SU-DHL-6 (cell line): ENCODE measurements around the gene DNAH17.

Source experiments
- EZH2phosphoT487 ChIP-seq: fragments of 200-600 bp; sonication (generic), shearing (Covaris generic); conservative IDR thresholded peaks from 2 replicates; pipeline ENCODE4 v1.6.1; 2018; ENCODE audit warnings: mild to moderate bottlenecking, antibody characterized with exemption, low read length, moderate library complexity, mixed read lengths
- TF ChIP-seq, protein P1 (sequence below): fragments of 200-600 bp; sonication (generic); IDR thresholded peaks from one replicate; pipeline ENCODE4 v1.5.1; 2017; ENCODE audit warnings: antibody characterized with exemption, mild to moderate bottlenecking, low read length, moderate library complexity; ENCODE audit not compliant: insufficient read depth, poor library complexity, severe bottlenecking

DNA sequence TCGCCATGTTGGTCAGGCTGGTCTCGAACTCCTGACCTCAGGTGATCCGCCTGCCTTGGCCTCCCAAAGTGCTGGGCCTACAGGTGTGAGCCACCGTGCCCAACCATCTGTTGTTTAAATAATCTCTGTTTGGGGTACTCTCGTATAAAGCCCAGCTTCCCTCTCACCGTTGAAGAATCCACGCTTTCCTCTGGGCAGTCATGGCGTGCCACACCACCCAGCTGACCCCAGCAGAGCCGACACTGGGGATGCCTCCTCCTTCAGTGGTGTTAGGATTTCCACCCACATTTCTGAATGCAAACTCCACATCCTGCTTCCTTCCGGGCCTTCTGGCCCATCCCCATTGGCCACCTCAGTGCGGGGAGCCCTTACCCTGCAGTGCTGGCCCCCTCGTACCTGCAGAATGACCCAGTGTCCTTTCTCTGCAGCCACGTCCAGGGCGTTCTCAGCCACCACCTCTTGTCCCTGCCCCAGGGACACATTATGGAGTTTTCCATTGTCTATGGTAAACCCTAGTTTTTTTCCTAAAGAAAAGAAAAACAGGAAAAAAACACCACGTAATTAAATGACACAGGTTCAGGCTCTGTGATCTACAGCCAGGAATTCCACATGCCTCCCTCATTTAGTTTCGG is 138.4 kb downstream of the DNAH17 start:
- TF ChIP-seq, protein P1, sequence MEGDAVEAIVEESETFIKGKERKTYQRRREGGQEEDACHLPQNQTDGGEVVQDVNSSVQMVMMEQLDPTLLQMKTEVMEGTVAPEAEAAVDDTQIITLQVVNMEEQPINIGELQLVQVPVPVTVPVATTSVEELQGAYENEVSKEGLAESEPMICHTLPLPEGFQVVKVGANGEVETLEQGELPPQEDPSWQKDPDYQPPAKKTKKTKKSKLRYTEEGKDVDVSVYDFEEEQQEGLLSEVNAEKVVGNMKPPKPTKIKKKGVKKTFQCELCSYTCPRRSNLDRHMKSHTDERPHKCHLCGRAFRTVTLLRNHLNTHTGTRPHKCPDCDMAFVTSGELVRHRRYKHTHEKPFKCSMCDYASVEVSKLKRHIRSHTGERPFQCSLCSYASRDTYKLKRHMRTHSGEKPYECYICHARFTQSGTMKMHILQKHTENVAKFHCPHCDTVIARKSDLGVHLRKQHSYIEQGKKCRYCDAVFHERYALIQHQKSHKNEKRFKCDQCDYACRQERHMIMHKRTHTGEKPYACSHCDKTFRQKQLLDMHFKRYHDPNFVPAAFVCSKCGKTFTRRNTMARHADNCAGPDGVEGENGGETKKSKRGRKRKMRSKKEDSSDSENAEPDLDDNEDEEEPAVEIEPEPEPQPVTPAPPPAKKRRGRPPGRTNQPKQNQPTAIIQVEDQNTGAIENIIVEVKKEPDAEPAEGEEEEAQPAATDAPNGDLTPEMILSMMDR, result no peak
- TF ChIP-seq EZH2phosphoT487, result no peak
